Thoracic aorta (tissue), 2 donors: ENCODE results near the gene DPP4. TPM values are rescaled to one million over a fixed set of nuclear protein-coding genes. Genes with fewer than 3 reads are reported as not detected.

Source experiments
- ATAC-seq: fragments of 150-250 bp; one replicate; pipeline ENCODE4 v1.8.0; 2017; ENCODE audit warnings: low read depth; ENCODE audit not compliant: insufficient number of reproducible peaks, low FRiP score
- DNase-seq: peaks from one replicate; pipeline ENCODE4 v3.0.0-alpha.2; 2020; ENCODE audit warnings: low spot score
- H3K27ac ChIP-seq, 2 donors: fragments of 200-600 bp; sonication (generic); 1 replicate in 1 of 2; 2 replicates in 1 of 2; pipeline ENCODE4 v1.5.1; 2016; ENCODE audit warnings: mild to moderate bottlenecking in 2 of 2, moderate library complexity in 2 of 2
- H3K27me3 ChIP-seq: fragments of 200-600 bp; sonication (generic); replicated peaks from 2 replicates; pipeline ENCODE4 v1.6.0; 2016; ENCODE audit warnings: mild to moderate bottlenecking; ENCODE audit not compliant: insufficient read depth
- H3K36me3 ChIP-seq: fragments of 200-600 bp; sonication (generic); one replicate; pipeline ENCODE4 v1.5.1; 2016
- H3K4me1 ChIP-seq, 2 donors: fragments of 200-600 bp; sonication (generic); 1 replicate in 1 of 2; 2 replicates in 1 of 2; pipeline versions ENCODE4 v1.5.1 to v1.6.0; 2016; ENCODE audit warnings: low read depth in 2 of 2, mild to moderate bottlenecking in 1 of 2; ENCODE audit not compliant: control insufficient read depth in 1 of 2
- H3K4me3 ChIP-seq: fragments of 200-600 bp; sonication (generic); 2 replicates; pipeline ENCODE4 v1.5.1; 2016; ENCODE audit warnings: mild to moderate bottlenecking
- H3K9me3 ChIP-seq: fragments of 200-600 bp; sonication (generic); 2 replicates; pipeline ENCODE4 v1.5.1; 2016
- CTCF ChIP-seq: fragments of 200-600 bp; sonication (generic); IDR thresholded peaks from one replicate; pipeline ENCODE4 v1.5.1; 2019; ENCODE audit warnings: antibody characterized with exemption
- total RNA-seq, 2 donors: library from RNA; depleted of rRNA; stranded (reverse); fragments of >200 nt; gene quantifications; one replicate each; pipeline versions ENCODE4 v1.1.0 to v1.2.3, GENCODE V29; 2016

The DPP4 gene
- total RNA-seq, 2 donors from 2014 or later: 2.0 to 2.1 TPM

- H3K27ac ChIP-seq: no peak overlapping the region
- TF ChIP-seq CTCF: no peak
- ATAC-seq: no peak
These were observed 1.1 kb upstream of the DPP4 start for GRCh38 chr2:162074928-162075688.

GRCh38 chr2:162074632-162074895 is 549 bp upstream of the DPP4 start:
- no peaks in the 10 kb centered on the region for H3K27me3 ChIP-seq
- no peak for TF ChIP-seq CTCF
- H3K4me1 ChIP-seq: peaks cover 0 to 12% of the 10 kb centered on the region in 2 donors
- H3K27ac ChIP-seq: no peak overlapping the region
- DNase-seq (no peak), ATAC-seq (no peak)
- H3K36me3 ChIP-seq: no peaks in the 10 kb centered on the region
- peak overlapping the region; percentile 75 for H3K4me3 ChIP-seq
- H3K9me3 ChIP-seq: peaks cover 8% of the 10 kb centered on the region

More at GRCh38 chr2:162074928-162075688, 1.1 kb upstream of the DPP4 start:
- Histone ChIP-seq H3K27me3 (no peaks in the 10 kb centered on the region), H3K36me3 (no peaks in the 10 kb centered on the region), H3K4me3 (no peak overlapping the region), H3K9me3 (peaks cover 10% of the 10 kb centered on the region), H3K4me1 (peaks cover 0 to 12% of the 10 kb centered on the region in 2 donors)
- DNase-seq: no peak

GRCh38 chr2:162072976-162073887 is 783 bp downstream of the DPP4 start:
- no peaks in the 10 kb centered on the region for H3K9me3 ChIP-seq
- H3K4me3 ChIP-seq: peak overlapping the region; percentile 75
- no peaks in the 10 kb centered on the region for H3K36me3 ChIP-seq
- H3K27me3 ChIP-seq: no peaks in the 10 kb centered on the region
- DNase-seq (no peak), ATAC-seq (no peak)
- no peak overlapping the region for H3K27ac ChIP-seq
- TF ChIP-seq CTCF: no peak
- H3K4me1 ChIP-seq: peaks cover 0 to 12% of the 10 kb centered on the region in 2 donors

- Histone ChIP-seq H3K27ac (no peak overlapping the region), H3K27me3 (no peaks in the 10 kb centered on the region), H3K4me3 (no peak overlapping the region), H3K4me1 (peaks cover 0 to 12% of the 10 kb centered on the region in 2 donors), H3K9me3 (no peaks in the 10 kb centered on the region), H3K36me3 (no peaks in the 10 kb centered on the region)
- no peak for DNase-seq
- no peak for ATAC-seq
- TF ChIP-seq CTCF: no peak
These were observed 1.8 kb downstream of the DPP4 start for GRCh38 chr2:162072181-162072702.

- H3K27ac ChIP-seq: no peak overlapping the region
- H3K4me3 ChIP-seq: no peak overlapping the region
- H3K9me3 ChIP-seq: no peaks in the 10 kb centered on the region
- no peaks in the 10 kb centered on the region for H3K27me3 ChIP-seq
- no peaks in the 10 kb centered on the region for H3K36me3 ChIP-seq
- peaks cover 0 to 12% of the 10 kb centered on the region in 2 donors for H3K4me1 ChIP-seq
- ATAC-seq (no peak), DNase-seq (no peak)
- TF ChIP-seq CTCF: no peak
These were observed 3.0 kb downstream of the DPP4 start for GRCh38 chr2:162071001-162071400.
